WI38 (cell line): ENCODE measurements around the gene NECAB2.

Experiments
- H3K4me3 ChIP-seq: 2 replicates; pipeline ENCODE4 v1.5.1; 2011; ENCODE audit warnings: low read depth, mild to moderate bottlenecking, control low read depth, low read length
- TF ChIP-seq, protein P1 (sequence below): IDR thresholded peaks from 2 replicates; pipeline ENCODE4 v1.5.1; 2012; ENCODE audit warnings: low read depth, mild to moderate bottlenecking, control low read depth, low read length

Gene NECAB2

DNA sequence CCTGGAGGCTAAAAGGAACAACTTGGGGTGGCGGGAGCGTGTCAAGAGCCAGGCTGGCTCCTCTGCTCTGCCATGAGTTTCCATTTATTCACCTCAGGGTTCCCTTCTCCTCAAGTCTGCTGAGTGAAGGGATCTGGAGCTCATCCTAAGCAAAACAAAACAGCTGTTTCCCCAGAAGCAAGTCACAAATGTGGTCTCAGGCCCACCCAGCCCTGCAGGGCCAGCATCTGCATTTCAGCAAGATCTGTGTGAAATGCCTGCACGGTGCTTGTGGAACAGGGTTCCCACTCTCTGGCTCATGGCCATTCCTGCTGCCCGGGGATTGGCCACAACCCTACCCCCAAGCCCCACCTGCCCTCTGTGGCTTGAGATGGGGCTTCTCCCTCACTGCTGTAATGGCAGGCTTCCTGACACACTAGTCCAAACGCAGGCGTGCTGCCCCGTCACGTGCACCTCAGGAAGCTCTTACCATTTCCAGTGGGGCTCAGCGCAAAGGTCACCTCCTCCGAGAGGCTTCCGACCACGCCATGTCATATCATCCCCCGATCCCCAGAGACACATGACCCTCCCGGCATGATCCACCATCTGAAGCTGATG, 72.3 kb downstream of the NECAB2 start:
- TF ChIP-seq, protein P1, sequence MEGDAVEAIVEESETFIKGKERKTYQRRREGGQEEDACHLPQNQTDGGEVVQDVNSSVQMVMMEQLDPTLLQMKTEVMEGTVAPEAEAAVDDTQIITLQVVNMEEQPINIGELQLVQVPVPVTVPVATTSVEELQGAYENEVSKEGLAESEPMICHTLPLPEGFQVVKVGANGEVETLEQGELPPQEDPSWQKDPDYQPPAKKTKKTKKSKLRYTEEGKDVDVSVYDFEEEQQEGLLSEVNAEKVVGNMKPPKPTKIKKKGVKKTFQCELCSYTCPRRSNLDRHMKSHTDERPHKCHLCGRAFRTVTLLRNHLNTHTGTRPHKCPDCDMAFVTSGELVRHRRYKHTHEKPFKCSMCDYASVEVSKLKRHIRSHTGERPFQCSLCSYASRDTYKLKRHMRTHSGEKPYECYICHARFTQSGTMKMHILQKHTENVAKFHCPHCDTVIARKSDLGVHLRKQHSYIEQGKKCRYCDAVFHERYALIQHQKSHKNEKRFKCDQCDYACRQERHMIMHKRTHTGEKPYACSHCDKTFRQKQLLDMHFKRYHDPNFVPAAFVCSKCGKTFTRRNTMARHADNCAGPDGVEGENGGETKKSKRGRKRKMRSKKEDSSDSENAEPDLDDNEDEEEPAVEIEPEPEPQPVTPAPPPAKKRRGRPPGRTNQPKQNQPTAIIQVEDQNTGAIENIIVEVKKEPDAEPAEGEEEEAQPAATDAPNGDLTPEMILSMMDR, result no peak
- H3K4me3 ChIP-seq, result no peak overlapping the region

DNA sequence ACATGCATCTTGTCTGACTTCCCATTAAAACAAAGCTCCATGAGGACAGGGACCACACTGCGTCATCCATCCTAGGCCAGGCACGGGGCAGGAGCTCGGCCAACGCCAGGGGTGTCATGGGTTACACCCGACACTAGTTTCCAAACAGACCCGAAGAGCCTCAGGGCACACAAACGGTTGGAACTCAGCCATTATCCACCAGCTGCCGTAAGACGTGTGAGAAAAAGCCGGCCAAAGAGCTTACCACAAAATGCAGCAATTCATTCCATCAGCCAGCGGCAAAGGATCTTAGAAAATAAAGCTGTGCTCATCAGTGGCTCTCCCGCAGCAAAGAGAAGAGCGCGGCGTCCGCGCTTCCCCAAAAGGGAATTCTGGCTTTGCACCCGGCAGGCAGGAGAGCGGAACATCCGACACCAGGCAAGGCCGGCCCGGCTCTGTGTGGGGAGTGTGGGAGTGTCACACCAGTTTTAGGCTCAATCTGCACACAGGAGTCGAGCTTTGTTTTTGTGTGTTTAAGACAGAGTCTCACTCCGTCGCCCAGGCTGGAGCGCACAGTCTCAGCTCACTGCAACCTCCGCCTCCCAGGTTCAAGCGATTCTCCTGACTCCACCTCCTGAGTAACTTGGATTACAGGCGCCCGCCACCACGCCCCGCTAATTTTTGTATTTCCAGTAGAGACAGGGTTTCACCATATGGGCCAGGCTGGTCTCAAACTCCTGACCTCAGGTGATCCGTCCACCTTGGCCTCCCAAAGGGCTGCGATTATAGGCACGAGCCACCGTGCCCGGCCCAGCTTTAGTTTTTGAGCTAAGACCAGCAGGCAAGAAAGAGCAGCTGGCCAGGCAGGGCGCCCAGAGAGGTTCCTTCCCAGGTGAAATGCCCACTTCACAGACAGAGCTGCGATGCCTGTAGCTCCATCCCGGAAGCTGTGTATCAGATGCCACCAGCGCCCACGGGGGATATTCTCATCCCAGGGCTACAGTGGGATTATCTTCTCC, 73.1 kb downstream of the NECAB2 start:
- no peak overlapping the region for H3K4me3 ChIP-seq
- TF ChIP-seq, protein P1, result no peak

DNA sequence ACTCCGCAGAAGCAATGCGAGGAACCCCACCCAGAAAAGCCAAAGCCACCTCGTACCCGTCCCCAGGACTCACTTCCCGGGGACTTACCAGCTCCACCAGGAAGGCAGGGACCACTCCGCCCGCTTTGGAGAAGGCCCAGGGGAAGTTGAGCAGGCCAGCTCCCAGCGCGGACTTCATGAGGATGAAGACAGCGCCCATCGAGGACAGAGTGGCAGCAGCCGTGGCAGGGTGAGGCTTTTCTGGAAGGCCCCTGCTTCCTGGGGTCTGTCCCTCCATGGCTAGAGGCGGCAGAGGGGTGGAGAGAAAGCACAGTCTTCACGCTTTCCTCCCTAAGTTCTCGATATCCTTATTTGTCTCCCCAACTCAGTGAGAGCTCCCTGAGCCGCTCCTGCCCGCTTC, 73.8 kb downstream of the NECAB2 start:
- TF ChIP-seq, protein P1, result no peak

DNA sequence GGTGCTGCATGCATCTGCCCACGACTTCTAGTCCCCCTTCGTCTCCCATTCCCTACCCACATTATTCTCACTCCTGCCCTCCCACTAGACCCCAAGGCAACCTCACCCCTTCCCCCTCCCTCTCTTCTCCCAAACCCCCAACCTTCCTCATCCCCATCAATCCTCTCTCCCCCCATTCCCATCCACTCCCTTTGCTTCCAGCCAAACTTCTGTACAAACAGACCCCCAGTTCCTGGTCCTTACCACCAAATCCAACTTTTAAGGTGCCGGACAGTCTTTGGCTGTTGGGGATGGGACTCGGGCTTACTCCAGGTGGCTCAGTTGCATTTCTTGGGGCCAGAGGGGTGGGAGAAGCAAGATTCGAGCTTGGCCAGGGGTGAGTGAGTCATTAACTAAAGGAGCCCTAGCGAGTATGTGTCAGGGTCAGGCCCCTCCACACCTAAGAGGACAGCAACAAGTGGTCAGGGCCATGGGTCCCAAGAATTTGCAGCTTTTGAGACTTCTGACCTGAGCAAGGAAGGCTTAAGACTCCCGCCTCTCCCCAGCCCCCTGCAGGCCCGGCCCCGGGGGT, 74.3 kb downstream of the NECAB2 start, which contains the start of gene SLC38A8:
TSS of gene SLC38A8 (minus strand) at position 488 of the 571 bp plus-strand sequence. CDS start 638 bp downstream, outside the sequence.
- no peak within 1 kb of the TSS for H3K4me3 ChIP-seq
- TF ChIP-seq, protein P1, result no peak

More for the DNA sequence above, 73.8 kb downstream of the NECAB2 start:
- H3K4me3 ChIP-seq, result no peak overlapping the region

DNA sequence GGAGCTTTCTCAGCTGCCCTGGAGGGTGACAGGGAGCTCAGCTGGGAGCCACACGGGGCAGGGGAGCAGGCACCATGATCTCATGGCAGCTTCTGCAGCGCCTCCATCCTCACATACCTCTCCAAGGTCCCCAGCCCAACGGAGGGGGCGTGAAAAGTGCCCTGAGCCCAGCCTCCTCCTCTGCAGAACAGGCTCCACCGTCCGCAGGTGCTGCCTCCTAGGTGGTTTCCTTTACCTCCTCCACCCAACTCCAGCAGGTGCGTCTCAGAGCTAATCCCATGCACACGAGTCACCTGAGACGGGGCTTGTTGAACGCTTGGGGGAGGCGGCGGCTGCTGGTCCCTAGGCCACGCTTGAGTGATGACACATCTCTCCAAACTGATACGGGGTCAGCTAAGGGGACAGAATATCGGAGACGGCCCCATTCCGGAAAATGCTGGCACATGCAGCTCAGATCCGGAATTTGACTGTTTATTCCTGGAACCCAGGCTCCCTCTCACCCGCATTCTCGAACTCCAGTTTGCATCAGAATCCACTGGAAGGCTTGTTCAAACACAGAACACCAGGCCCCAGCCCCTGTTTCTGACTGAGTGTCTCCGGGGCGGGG, 74.9 kb downstream of the NECAB2 start:
- TF ChIP-seq, protein P1, result no peak
- H3K4me3 ChIP-seq, result no peak overlapping the region

DNA sequence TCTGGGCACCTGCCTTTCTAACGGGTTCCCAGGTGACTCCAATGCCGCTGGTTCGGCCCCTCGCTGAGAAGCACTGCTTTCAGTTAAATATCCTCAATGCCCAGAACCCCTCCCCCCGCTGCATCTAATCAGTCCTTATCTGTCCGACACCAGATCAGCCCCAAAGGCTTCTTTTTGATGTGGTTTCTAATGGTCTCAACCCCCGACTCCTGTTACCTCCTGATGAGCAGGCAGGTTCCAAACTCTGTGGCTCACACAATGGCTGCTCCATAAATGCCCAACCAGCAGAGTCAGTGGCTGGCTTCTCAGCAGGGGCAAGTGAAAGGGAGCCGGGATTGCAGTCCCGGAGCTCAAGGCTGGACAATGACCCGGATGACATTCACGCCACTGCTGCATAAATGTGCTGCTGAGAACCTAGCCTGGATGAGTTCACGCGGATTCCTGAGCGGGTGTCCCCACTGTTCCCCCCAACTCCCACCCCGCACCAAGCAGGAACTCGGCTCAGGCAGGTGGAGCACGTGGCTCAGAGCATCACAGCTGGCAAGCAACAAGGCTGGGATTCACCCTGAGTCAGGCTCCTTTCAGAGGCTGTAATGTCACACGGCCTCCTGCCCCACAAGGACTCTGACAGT, 75.6 kb downstream of the NECAB2 start:
- TF ChIP-seq, protein P1, result no peak
- no peak overlapping the region for H3K4me3 ChIP-seq
